Bladder microvascular endothelial cell (primary cell): ENCODE results near the gene ZNF134. TPM values are rescaled to one million over a fixed set of nuclear protein-coding genes. Genes with fewer than 3 reads are reported as not detected.

Experiments used
- total RNA-seq: library from RNA; depleted of rRNA; stranded (reverse); fragments of >200 nt; gene quantifications from 2 replicates; pipeline ENCODE4 v1.2.3, GENCODE V29; 2014

ZNF134 gene
- total RNA-seq: 11.3 and 16.2 TPM in 2 replicates

GRCh38 chr19:57613941-57614743 lies at the start of gene ZNF134:
Gene ZNF134, plus strand, starts transcription at chr19:57614242. Its CDS starts 5,227 bp downstream, at chr19:57619469.

GRCh38 chr19:57578487-57579205 lies 35.4 kb upstream of the ZNF134 start, which contains the start of gene ZNF416:
Gene ZNF416, minus strand, starts transcription at chr19:57578911. Its CDS starts 207 bp downstream, at chr19:57578704.

GRCh38 chr19:57583521-57584416 lies 30.3 kb upstream of the ZNF134 start, which contains the start of gene ZIK1:
Gene ZIK1, plus strand, starts transcription at chr19:57584145. Its CDS starts 212 bp downstream, at chr19:57584357.

GRCh38 chr19:57599761-57600383 lies 14.2 kb upstream of the ZNF134 start, which contains the start of gene ZNF530:
Gene ZNF530, plus strand, starts transcription at chr19:57599885. Its CDS starts 4,461 bp downstream, at chr19:57604346.

GRCh38 chr19:57632987-57633831 lies 19.2 kb downstream of the ZNF134 start, which contains the start of gene ZNF211:
Gene ZNF211, plus strand, starts transcription at chr19:57633168. Its CDS starts 179 bp downstream, at chr19:57633347.

GRCh38 chr19:57668635-57669034 lies 54.6 kb downstream of the ZNF134 start, which contains the start of gene ZSCAN4:
Gene ZSCAN4, plus strand, starts transcription at chr19:57668935. Its CDS starts 7,211 bp downstream, at chr19:57676146.

Other genes starting within 250 kb of the ZNF134 start
- gene ZNF548, start 224.4 kb upstream of the ZNF134 start, total RNA-seq: 10.2 and 16.0 TPM in 2 replicates
- gene ZNF17, start 203.1 kb upstream of the ZNF134 start, total RNA-seq: 6.3 and 13.4 TPM in 2 replicates
- 8.7 and 15.6 TPM in 2 replicates for gene ZNF749, start 178.9 kb upstream of the ZNF134 start, total RNA-seq
- 0.16 and 0.57 TPM in 2 replicates for gene VN1R1, start 157.1 kb upstream of the ZNF134 start, total RNA-seq
- gene ZNF772, start 136.7 kb upstream of the ZNF134 start, total RNA-seq: 13.0 and 17.8 TPM in 2 replicates
- 8.3 and 13.8 TPM in 2 replicates for gene ZNF419, start 126.5 kb upstream of the ZNF134 start, total RNA-seq
- gene ZNF773, start 114.3 kb upstream of the ZNF134 start, total RNA-seq: 5.5 and 11.0 TPM in 2 replicates
- gene ZNF549, start 86.9 kb upstream of the ZNF134 start, total RNA-seq: 2.6 and 5.5 TPM in 2 replicates
- 3.7 and 10.3 TPM in 2 replicates for gene ZNF550, start 54.4 kb upstream of the ZNF134 start, total RNA-seq
- gene ZNF416, start 35.3 kb upstream of the ZNF134 start, total RNA-seq: 3.9 and 4.3 TPM in 2 replicates
- 3.4 TPM in 2 replicates for gene ZIK1, start 30.1 kb upstream of the ZNF134 start, total RNA-seq
- 2.4 and 2.5 TPM in 2 replicates for gene ZNF530, start 14.4 kb upstream of the ZNF134 start, total RNA-seq
- 8.3 and 11.6 TPM in 2 replicates for gene ZNF211, start 18.9 kb downstream of the ZNF134 start, total RNA-seq
- not detected in 2 replicates for gene ZSCAN4, start 54.7 kb downstream of the ZNF134 start, total RNA-seq
- 6.0 and 7.9 TPM in 2 replicates for gene ZNF551, start 67.7 kb downstream of the ZNF134 start, total RNA-seq
- gene ZNF154, start 95.0 kb downstream of the ZNF134 start, total RNA-seq: 1.3 and 1.4 TPM in 2 replicates
- 5.7 and 6.7 TPM in 2 replicates for gene ZNF671, start 113.4 kb downstream of the ZNF134 start, total RNA-seq
- 8.7 and 14.7 TPM in 2 replicates for gene ZNF776, start 132.6 kb downstream of the ZNF134 start, total RNA-seq
- gene ZNF586, start 155.4 kb downstream of the ZNF134 start, total RNA-seq: 9.6 and 20.1 TPM in 2 replicates
- gene ZNF552, start 200.7 kb downstream of the ZNF134 start, total RNA-seq: 3.9 and 7.9 TPM in 2 replicates
- gene ZNF587B, start 216.1 kb downstream of the ZNF134 start, total RNA-seq: 8.6 and 20.8 TPM in 2 replicates
- gene ZNF587, start 235.6 kb downstream of the ZNF134 start, total RNA-seq: 12.5 and 32.9 TPM in 2 replicates